Activated naive CD8-positive, alpha-beta T cell treated with anti-CD3 and anti-CD28 coated beads, Interleukin-2, amount 50 U/mL, for 16 hours (primary cell): ENCODE results near the gene GP5.

Experiments
- DNase-seq: peaks from one replicate; pipeline ENCODE4 v3.0.0-alpha.2; 2020; ENCODE audit warnings: low read depth, low spot score

The GP5 gene

GRCh38 chr3:194377708-194378107, 21.4 kb downstream of the GP5 start:
- DNase-seq, result no peak

- DNase-seq, result no peak
Measured at GRCh38 chr3:194376241-194376560, 22.9 kb downstream of the GP5 start.

- no peak for DNase-seq
Measured at GRCh38 chr3:194375473-194376240, 23.4 kb downstream of the GP5 start.

- DNase-seq, result no peak
Measured at GRCh38 chr3:194374935-194375334, 24.1 kb downstream of the GP5 start.

- DNase-seq, result no peak
Measured at GRCh38 chr3:194373899-194374298, 25.2 kb downstream of the GP5 start.

GRCh38 chr3:194373028-194373427, 26.0 kb downstream of the GP5 start:
- no peak for DNase-seq

- no peak for DNase-seq
Measured at GRCh38 chr3:194370753-194371152, 28.3 kb downstream of the GP5 start.

GRCh38 chr3:194369522-194370279, 29.4 kb downstream of the GP5 start, which contains the start of gene LRRC15:
Gene LRRC15, minus strand, starts transcription at chr3:194369743. Its CDS starts 8,700 bp downstream, at chr3:194361043.
- DNase-seq, result no peak

GRCh38 chr3:194368918-194369317, 30.1 kb downstream of the GP5 start:
- DNase-seq, result no peak

GRCh38 chr3:194367992-194368841, 30.8 kb downstream of the GP5 start:
- DNase-seq, result no peak

GRCh38 chr3:194365978-194366490, 33.0 kb downstream of the GP5 start:
- DNase-seq, result no peak

- no peak for DNase-seq
Measured at GRCh38 chr3:194365526-194365925, 33.5 kb downstream of the GP5 start.

GRCh38 chr3:194364652-194365434, 34.2 kb downstream of the GP5 start:
- DNase-seq, result no peak

GRCh38 chr3:194364314-194364651, 34.8 kb downstream of the GP5 start:
- no peak for DNase-seq

GRCh38 chr3:194360568-194360967, 38.5 kb downstream of the GP5 start:
- no peak for DNase-seq

GRCh38 chr3:194357681-194358080, 41.4 kb downstream of the GP5 start:
- no peak for DNase-seq

GRCh38 chr3:194355379-194355778, 43.7 kb downstream of the GP5 start:
- no peak for DNase-seq

- no peak for DNase-seq
Measured at GRCh38 chr3:194354315-194354714, 44.8 kb downstream of the GP5 start.

- no peak for DNase-seq
Measured at GRCh38 chr3:194352667-194353246, 46.3 kb downstream of the GP5 start.

GRCh38 chr3:194351952-194352536, 47.0 kb downstream of the GP5 start:
- DNase-seq, result no peak
